B cell (primary cell): ENCODE measurements around the gene METTL24. TPM values are rescaled to one million over a fixed set of nuclear protein-coding genes. Genes with fewer than 3 reads are reported as not detected.

ENCODE experiments used
- ATAC-seq: fragments of 200-7000 bp; cut with Tn5 transposase; one replicate; pipeline ENCODE4 v1.10.0; 2021; ENCODE audit warnings: low read depth, mild to moderate bottlenecking, moderate number of reproducible peaks, moderate library complexity
- CTCF ChIA-PET: fragments of 350-600 bp; sonication (Branson Sonifier 250); formaldehyde crosslinking; loops from one replicate; lab custom pipeline; 2021; ENCODE audit warnings: antibody characterized with exemption, inconsistent platforms; lab: Charles Lee
- POLR2A ChIA-PET: fragments of 350-600 bp; sonication (Branson Sonifier 250); formaldehyde crosslinking; loops from one replicate; lab custom pipeline; 2021; ENCODE audit warnings: antibody characterized with exemption; lab: Charles Lee
- DNase-seq: peaks from one replicate; pipeline ENCODE4 v3.0.0; 2013
- H2AFZ ChIP-seq: 2 replicates; pipeline ENCODE4 v1.6.1; 2012; ENCODE audit warnings: mild to moderate bottlenecking, low read depth, low read length; ENCODE audit not compliant: insufficient read depth, poor library complexity, severe bottlenecking
- H3K27ac ChIP-seq, 2 donors: 1 replicate in 1 of 2; 2 replicates in 1 of 2; pipeline ENCODE4 v1.5.1; 2012 to 2013; ENCODE audit warnings: low read length in 2 of 2, mild to moderate bottlenecking in 2 of 2, moderate library complexity in 1 of 2
- H3K27me3 ChIP-seq, 4 experiments: fragments of 200-600 bp in 1 of 4; sonication (generic) in 1 of 4; replicated peaks in 1 of 4; 1 replicate in 2 of 4; 2 replicates in 2 of 4; pipeline versions ENCODE4 v1.6.1 to v1.7.0; 2013 to 2016; ENCODE audit warnings: low read length in 3 of 4, mild to moderate bottlenecking in 2 of 4, mixed read lengths in 1 of 4, moderate library complexity in 1 of 4; ENCODE audit not compliant: insufficient read depth in 4 of 4, control insufficient read depth in 3 of 4; ENCODE audit errors: control extremely low read depth in 1 of 4
- H3K36me3 ChIP-seq, 2 experiments: replicated peaks in 1 of 2; 1 replicate in 1 of 2; 2 replicates in 1 of 2; pipeline versions ENCODE4 v1.6.1 to v1.7.1; 2013; ENCODE audit warnings: low read length in 1 of 2; ENCODE audit not compliant: insufficient read depth in 2 of 2, control insufficient read depth in 1 of 2; ENCODE audit errors: control extremely low read depth in 1 of 2, extremely low read depth in 1 of 2
- H3K4me1 ChIP-seq, 2 donors: fragments of 200-600 bp in 1 of 2; sonication (generic) in 1 of 2; 1 replicate in 1 of 2; 2 replicates in 1 of 2; pipeline versions ENCODE4 v1.5.1 to v1.6.1; 2013 to 2017; ENCODE audit warnings: low read length in 2 of 2; ENCODE audit not compliant: control insufficient read depth in 2 of 2, insufficient read depth in 2 of 2
- H3K4me2 ChIP-seq: replicated peaks from 2 replicates; pipeline ENCODE3; 2012; ENCODE audit warnings: mild to moderate bottlenecking, low read depth, low read length; ENCODE audit not compliant: poor library complexity, severe bottlenecking
- H3K4me3 ChIP-seq, 5 experiments: fragments of 200-600 bp in 1 of 5; sonication (generic) in 1 of 5; 1 replicate in 3 of 5; 2 replicates in 2 of 5; pipeline versions ENCODE4 v1.5.1 to v1.7.0; 2011 to 2016; ENCODE audit warnings: low read length in 4 of 5, mild to moderate bottlenecking in 4 of 5, low read depth in 2 of 5, control low read depth in 1 of 5, moderate library complexity in 1 of 5; ENCODE audit not compliant: insufficient read depth in 1 of 5; ENCODE audit errors: control extremely low read depth in 1 of 5, extremely low read depth in 1 of 5
- H3K79me2 ChIP-seq: fragments of 200-600 bp; sonication (generic); one replicate; pipeline ENCODE4 v1.6.0; 2016; ENCODE audit warnings: low read length; ENCODE audit not compliant: control insufficient read depth, insufficient read depth
- H3K9ac ChIP-seq: fragments of 200-600 bp; sonication (generic); 2 replicates; pipeline ENCODE4 v1.6.1; 2017; ENCODE audit warnings: mild to moderate bottlenecking, low read length, moderate library complexity
- H3K9me3 ChIP-seq, 3 donors: one replicate each; pipeline versions ENCODE4 v1.6.1 to v1.7.1; 2013; ENCODE audit warnings: low read length in 2 of 3; ENCODE audit not compliant: control insufficient read depth in 2 of 3, insufficient read depth in 1 of 3; ENCODE audit errors: control extremely low read depth in 1 of 3
- H4K20me1 ChIP-seq: 2 replicates; pipeline ENCODE4 v1.6.0; 2012; ENCODE audit warnings: mild to moderate bottlenecking, low read length; ENCODE audit not compliant: insufficient read depth, control insufficient read depth, poor library complexity, severe bottlenecking
- H3K27ac Mint-ChIP-seq: one replicate; pipeline ENCODE4 v1.8.0; 2021; ENCODE audit warnings: mixed read lengths
- H3K27me3 Mint-ChIP-seq: one replicate; pipeline ENCODE4 v1.8.0; 2021; ENCODE audit warnings: mixed read lengths
- H3K4me1 Mint-ChIP-seq: one replicate; pipeline ENCODE4 v1.8.0; 2021; ENCODE audit warnings: mixed read lengths
- H3K4me3 Mint-ChIP-seq: one replicate; pipeline ENCODE4 v1.8.0; 2021; ENCODE audit warnings: mixed read lengths
- H3K9me3 Mint-ChIP-seq: one replicate; pipeline ENCODE4 v1.8.0; 2022; ENCODE audit warnings: mixed read lengths; ENCODE audit not compliant: insufficient read depth
- EZH2 ChIP-seq: IDR thresholded peaks from 2 replicates; pipeline ENCODE4 v1.6.1; 2012; ENCODE audit warnings: borderline replicate concordance, low read depth, mild to moderate bottlenecking, moderate library complexity, low read length; ENCODE audit not compliant: insufficient read depth, poor library complexity, severe bottlenecking
- WGBS: methylation state at CpG from one replicate; pipeline ENCODE4 v1.1.5; 2013; ENCODE audit warnings: missing lambda C conversion rate; ENCODE audit not compliant: insufficient coverage; 5-methylcytosine and 5-hydroxymethylcytosine counted together
- intact Hi-C: fragments of 100-400 bp; cut with micrococcal nuclease; formaldehyde crosslinking; loops from one replicate; pipeline ENCODE4 v1.10.0; 2022
- polyA plus RNA-seq: library from polyadenylated mRNA; depleted of rRNA; stranded (reverse); fragments of >200 nt; gene quantifications from 2 replicates; pipeline ENCODE4 v1.2.3, GENCODE V29; 2012
- total RNA-seq, 2 donors: library from RNA; stranded (reverse); fragments of 120-200 nt in 1 of 2; gene quantifications; 1 replicate in 1 of 2; 2 replicates in 1 of 2; pipeline versions ENCODE4 v1.2.3 to v1.2.4, GENCODE V29; 2013 to 2022
- TF ChIP-seq, protein P1 (sequence below): fragments of 200-600 bp; IDR thresholded peaks from one replicate; pipeline ENCODE4 v1.8.0; 2022; ENCODE audit warnings: antibody characterized with exemption, mild to moderate bottlenecking

Gene METTL24
- total and polyA plus RNA-seq, 2 donors (not counting 1 experiment from before 2014, with no cell fraction given) = not detected

DNA sequence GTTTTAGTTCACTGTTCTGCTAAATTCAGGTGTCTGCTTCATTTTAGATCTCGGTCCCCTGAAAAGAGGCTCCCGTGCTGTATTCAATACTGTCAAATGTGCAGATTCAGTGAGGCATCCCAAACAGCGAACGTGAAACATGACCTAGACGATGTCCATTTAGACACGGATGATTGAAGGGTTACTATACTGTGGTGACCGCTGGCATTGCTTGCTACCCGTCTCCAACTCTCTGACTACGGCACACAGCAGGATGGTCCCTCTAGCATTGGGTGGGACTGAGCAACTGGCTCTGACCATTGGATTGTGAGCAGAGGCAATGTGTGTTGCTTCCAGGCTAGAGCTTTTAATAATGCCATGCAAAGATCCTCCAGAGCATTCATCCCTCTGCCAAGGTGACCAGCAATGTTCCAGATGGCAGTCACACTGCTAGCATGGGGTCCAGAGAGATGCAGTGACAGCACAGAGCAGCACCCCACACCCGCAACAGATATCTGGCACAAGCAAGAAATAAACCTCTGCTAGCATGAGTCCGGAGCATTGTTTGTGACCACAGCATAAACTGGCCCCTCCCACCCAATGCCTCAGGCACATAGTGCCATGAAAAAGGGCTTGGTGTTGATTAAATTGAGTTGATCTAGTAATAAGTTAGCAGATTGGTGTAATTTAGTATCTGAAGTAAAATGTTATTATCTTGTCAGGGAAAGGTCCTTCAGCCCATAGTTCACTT lies 9.0 kb downstream of the METTL24 start:
- Histone ChIP-seq H3K4me2 (no peak overlapping the region), H3K9me3 (peaks cover 0 to 4% (median 0%) of the 10 kb centered on the region in 3 donors), H3K27me3 (peaks cover 0 to 3% (median 0%) of the 10 kb centered on the region in 4 experiments), H3K27ac (no peak overlapping the region), H3K4me1 (peaks cover 0 to 6% of the 10 kb centered on the region in 2 donors), H3K4me3 (no peak overlapping the region), H3K9ac (no peak overlapping the region), H3K79me2 (no peaks in the 10 kb centered on the region), H2AFZ (no peak overlapping the region), H4K20me1 (no peaks in the 10 kb centered on the region), H3K36me3 (no peaks in the 10 kb centered on the region)
- Mint-ChIP-seq H3K4me3 (no peak overlapping the region), H3K4me1 (peaks cover 12% of the 10 kb centered on the region), H3K27ac (no peak overlapping the region), H3K9me3 (no peaks in the 10 kb centered on the region), H3K27me3 (peaks cover 15% of the 10 kb centered on the region)
- ATAC-seq (no peak), DNase-seq (no peak)
- 91% methylated on average over 10 of the region's 11 CpGs for WGBS
- ChIA-PET POLR2A (no interaction called here), CTCF (no interaction called here)
- no peak for TF ChIP-seq EZH2
- TF ChIP-seq, protein P1, sequence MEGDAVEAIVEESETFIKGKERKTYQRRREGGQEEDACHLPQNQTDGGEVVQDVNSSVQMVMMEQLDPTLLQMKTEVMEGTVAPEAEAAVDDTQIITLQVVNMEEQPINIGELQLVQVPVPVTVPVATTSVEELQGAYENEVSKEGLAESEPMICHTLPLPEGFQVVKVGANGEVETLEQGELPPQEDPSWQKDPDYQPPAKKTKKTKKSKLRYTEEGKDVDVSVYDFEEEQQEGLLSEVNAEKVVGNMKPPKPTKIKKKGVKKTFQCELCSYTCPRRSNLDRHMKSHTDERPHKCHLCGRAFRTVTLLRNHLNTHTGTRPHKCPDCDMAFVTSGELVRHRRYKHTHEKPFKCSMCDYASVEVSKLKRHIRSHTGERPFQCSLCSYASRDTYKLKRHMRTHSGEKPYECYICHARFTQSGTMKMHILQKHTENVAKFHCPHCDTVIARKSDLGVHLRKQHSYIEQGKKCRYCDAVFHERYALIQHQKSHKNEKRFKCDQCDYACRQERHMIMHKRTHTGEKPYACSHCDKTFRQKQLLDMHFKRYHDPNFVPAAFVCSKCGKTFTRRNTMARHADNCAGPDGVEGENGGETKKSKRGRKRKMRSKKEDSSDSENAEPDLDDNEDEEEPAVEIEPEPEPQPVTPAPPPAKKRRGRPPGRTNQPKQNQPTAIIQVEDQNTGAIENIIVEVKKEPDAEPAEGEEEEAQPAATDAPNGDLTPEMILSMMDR = no peak
- intact Hi-C loops = no loop called here

DNA sequence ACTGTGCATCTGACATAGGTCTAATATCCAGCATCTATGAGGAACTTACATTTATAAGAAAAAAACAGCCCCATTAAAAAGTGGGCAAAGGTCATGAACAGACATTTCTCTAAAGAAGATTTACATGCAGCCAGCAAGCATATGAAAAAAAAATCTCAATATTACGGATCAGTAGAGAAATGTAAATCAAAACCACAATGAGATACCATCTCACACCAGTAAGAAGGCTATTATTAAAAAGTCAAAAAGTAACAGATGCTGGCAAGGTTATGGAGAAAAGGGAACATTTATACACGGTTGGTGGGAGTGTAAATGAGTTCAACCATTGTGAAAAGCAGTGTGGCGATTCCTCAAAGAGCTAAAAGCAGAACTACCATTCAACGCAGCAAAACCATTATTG lies 13.1 kb downstream of the METTL24 start:
- WGBS = no CpG with 5 or more reads among the region's 4 CpGs
- DNase-seq (peak; percentile 9), ATAC-seq (no peak)
- intact Hi-C loops = no loop called here
- peak overlapping the region; percentile 18 for H2AFZ ChIP-seq
- H3K9ac ChIP-seq = no peak overlapping the region
- TF ChIP-seq EZH2 = no peak
- TF ChIP-seq, protein P1 = no peak
- no peaks in the 10 kb centered on the region for H3K79me2 ChIP-seq
- peaks cover 12% of the 10 kb centered on the region for H3K4me1 Mint-ChIP-seq
- CTCF ChIA-PET = no interaction called here
- H3K4me3 ChIP-seq = no peak overlapping the region
- H3K36me3 ChIP-seq = no peaks in the 10 kb centered on the region
- H4K20me1 ChIP-seq = no peaks in the 10 kb centered on the region
- no peak overlapping the region for H3K4me2 ChIP-seq
- peaks cover 10% of the 10 kb centered on the region for H3K27me3 Mint-ChIP-seq
- H3K9me3 ChIP-seq = peaks cover 0 to 4% (median 0%) of the 10 kb centered on the region in 3 donors
- peaks cover 4% of the 10 kb centered on the region for H3K9me3 Mint-ChIP-seq
- no peak overlapping the region for H3K4me3 Mint-ChIP-seq
- POLR2A ChIA-PET = no interaction called here
- peaks cover 0 to 6% (median 0%) of the 10 kb centered on the region in 4 experiments for H3K27me3 ChIP-seq
- peaks cover 0 to 6% of the 10 kb centered on the region in 2 donors for H3K4me1 ChIP-seq
- no peak overlapping the region for H3K27ac Mint-ChIP-seq
- no peak overlapping the region for H3K27ac ChIP-seq
